G401.6 (cell line): Measurements from ENCODE around the gene NNMT.
"Not testable (repeated sequence)": the region's sequence is repeated elsewhere in the genome, so short reads cannot be mapped to it uniquely, and the experiment has no call there.

Experiments used
- FAIRE-seq: peaks from 2 replicates; lab custom pipeline; 2012; peaks lifted over from hg19 to GRCh38; lab: Jason Lieb, UNC

Gene NNMT

DNA sequence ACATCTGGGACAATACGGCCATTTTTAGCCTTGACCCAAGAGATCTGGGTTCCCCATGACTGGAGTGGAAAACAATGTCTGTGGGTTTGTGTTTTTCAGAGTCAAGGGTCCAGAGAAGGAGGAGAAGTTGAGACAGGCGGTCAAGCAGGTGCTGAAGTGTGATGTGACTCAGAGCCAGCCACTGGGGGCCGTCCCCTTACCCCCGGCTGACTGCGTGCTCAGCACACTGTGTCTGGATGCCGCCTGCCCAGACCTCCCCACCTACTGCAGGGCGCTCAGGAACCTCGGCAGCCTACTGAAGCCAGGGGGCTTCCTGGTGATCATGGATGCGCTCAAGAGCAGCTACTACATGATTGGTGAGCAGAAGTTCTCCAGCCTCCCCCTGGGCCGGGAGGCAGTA, 15.7 kb downstream of the NNMT start:
- no peak for FAIRE-seq

DNA sequence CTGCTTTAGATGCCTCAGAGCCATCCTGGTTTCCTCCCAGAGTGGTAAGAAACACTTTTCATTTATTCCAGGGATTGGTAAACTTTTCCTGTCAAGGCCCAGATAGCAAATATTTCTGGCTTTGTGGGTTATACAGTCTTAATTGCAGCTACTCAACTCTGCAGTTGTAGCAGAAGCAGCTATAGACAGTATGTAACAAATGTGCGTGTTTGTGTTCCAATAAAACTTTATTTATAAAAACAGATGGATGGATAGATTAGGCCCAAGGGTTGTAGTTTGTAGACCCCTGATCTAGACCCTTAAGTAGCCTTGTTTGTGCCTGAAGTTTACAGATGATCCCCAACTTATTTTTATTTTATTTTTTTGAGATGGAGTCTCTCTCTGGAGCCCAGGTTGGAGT, 17.9 kb downstream of the NNMT start:
- no peak for FAIRE-seq

DNA sequence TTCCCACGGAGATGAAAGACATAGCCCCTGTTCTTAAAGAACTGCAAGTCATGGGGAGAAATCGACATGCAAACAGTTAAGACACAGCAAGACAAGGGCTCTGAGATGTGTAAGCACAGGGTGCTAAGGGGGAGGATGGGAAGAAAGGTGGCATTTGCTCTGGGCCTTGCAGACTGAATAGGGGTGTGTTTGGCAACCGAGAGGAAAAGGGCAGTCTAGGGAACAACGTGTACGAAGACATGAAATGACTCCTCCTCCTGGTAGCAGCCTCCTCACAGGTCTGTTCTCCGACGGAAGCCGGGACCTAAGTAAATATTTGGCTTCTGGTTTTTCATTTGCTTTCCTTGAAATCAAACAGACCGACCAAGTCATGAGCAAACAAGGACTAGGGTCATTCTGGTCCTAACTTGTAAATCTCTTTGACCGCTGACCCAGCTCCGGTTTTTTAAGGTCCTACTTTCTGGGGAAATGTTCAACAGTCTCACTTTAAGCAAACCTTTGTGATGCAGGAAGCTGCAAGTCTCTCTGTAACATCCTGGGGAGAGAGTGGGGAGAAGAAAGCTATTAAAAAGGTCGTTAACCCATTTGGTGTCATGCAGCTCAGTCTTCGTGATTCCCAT, 19.7 kb downstream of the NNMT start:
- FAIRE-seq = no peak

DNA sequence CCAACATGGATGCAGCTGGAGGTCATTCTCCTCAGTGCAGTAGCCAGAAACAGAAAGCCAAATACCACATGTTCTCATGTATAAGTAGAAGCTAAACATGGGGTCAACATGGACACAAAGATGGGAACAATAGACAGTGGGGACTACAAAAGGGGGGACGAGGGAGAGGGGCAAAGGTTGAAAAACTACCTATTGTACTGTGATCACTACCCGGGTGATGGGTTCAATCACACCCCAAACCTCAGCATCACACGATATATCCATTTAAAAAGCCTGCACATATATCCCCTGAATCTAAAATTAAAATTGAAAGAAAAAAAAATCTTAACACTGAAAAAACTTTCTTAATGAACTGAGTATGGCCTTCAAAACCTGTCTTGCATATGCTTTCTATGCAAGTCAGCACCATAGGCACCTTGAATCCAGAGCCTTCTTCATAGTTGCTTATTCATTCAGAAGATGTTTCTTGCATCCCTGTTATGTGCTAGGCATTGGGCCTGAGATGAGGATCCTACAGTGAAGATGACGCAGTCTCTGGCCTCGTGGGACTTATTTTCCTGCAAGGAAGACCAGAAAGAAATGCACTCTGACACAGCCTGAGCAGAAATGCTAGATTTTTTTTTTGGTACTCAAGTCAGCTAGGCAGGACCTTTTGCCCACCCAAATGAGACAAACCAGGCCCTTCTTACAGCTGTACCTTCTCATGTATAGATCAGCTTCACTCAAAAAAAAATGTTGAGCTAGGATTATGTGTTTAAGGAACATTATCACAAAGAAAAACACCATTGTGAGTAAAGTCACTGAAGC, 21.0 kb downstream of the NNMT start:
- no peak for FAIRE-seq

DNA sequence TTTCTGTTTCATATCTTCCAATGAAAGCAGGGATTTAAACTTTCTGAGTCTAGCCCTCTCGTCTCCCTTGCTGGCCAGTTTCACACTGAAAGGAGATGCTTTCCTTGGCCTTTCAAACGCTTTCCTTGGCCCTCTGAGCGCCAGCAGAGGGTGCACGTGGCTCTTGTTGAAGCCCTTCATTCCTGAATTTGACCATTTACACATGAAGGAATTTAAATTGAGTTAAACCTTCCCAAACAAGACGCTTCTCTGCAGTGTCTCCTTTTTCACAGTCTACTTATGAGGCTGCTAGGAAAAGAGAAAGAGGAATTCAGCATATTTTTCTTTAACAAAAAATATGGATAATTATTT, 21.6 kb downstream of the NNMT start:
- FAIRE-seq = no peak

DNA sequence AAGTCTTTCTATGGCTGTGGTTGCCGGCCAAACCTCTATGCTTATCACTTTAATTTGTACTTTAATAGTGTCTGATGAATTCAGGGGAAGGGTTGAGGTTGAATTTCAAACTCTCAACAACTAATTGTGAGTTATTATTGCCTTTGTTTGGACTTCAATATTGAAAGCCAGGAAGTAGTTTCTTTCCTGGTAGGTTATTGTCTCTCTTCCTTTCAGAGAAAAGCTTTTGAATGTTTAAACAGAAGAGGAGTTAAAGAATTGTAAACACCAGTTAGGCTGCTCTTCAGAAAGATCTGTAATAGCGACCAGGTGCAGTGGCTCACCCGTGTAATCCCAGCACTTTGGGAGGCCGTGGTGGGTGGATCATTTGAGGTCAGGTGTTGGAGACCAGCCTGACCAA, 22.2 kb downstream of the NNMT start:
- FAIRE-seq = no peak

DNA sequence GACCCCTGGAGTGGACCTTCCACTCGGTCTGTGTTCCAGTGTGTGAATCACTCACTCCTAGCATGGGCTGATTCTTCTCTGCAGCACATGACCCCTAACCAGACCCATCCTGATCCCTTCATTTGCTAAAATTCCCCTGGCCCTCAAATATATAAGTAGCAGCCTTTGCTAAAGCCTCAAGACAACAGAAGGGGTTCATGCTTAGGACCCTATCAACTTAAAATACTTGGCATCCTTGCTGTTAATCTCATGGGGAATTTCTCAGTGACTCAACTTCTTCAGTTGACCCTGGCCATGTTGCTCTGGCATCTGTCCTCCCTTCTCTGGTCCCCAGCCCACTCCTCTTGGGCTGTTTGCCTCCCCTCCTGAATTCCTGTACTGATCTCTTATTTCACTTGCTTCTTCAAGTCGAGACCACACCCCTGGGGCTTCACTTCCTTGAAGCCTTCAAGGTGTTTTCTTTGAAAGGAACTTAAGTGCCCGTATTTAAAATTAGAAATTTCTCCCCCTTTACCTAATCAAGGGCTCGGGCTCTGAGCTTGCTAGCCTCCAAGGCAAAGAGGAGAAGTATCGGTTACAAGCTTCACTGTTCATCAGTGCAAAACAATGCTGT, 23.6 kb downstream of the NNMT start:
- FAIRE-seq = no peak

DNA sequence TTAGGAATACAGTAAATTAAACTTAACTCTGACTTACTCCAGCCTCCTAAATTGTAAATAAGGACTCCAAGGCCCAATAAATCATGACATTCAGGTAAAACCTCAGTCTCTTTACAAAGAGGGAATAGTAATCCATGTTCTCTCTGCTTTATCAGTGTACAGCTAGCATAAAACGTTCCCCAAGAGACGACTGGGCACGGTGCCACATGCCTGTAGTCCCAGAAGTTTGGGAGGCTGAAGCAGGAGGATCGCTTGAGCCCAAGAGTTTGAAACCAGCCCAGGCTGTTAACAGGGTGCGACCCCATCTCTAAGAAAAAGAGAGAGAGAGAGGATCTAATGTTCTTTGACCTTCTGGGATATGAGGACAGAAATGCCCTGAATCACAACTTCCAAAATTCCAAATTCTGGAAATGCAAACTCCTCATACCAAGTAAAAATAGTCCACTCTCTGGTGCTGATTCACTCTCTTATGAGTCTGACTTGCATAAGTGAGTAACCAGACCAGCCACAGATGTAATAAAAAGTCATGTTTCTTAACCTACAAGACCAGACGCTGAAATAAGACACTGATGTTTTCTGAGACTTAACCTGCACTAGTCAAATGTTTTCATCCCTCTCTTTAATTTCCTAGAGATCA, 25.5 kb downstream of the NNMT start:
- FAIRE-seq = no peak

DNA sequence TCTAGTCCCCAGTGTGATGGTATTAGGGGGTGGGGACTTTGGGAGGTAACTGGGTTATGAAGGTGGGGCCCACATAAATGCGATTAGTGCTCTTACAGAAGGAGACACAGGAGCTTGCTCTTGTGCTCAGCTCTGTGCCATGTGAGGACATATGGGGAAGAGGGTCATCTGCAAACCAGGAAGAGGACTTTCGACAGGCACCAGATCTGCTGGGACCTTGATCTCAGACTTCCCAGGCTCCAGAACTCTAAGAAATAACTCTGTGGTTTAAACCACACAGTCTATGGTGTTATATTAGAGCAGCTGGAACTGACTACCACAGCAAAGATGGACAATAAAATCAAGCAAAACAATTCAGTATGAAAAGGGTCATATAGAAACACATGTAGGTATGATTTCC, 26.7 kb downstream of the NNMT start:
- FAIRE-seq = no peak

DNA sequence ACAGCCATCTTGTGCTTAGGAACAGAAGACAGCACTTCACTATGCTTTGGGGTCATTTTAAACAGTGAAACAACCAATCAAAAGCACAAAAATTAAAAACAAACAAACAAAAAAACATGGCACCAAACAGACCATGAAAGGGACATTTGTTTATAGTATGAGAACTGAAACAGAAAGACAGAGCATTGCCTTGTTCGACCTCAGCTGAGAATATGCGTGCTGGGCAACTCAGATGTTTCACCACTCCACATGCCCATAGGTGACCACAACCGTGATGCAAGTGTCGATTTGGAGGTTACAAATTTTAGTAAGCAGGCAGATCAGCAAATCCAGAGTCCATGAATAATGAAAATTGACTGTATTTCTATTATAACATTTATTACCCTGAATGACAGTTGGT, 30.0 kb downstream of the NNMT start:
- FAIRE-seq = no peak

DNA sequence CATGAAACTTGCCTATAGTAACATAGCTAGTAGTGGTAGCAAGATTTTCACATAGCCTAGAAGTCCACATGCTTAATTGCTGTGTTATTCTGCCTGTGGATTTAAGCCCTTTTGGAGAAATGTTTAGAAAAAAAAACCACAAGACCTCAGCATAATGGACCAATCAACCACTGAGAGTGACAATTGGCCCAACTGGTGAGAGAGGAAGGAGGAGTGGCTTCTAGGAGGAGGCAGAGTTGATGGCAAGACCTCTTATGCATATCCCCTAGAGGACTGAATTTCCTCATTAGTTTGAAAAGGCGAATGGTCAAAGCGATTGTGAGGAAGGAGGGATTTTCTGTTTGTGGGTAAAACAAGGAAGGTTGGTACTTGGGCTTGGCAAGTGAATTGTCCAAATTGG, 30.6 kb downstream of the NNMT start:
- no peak for FAIRE-seq

DNA sequence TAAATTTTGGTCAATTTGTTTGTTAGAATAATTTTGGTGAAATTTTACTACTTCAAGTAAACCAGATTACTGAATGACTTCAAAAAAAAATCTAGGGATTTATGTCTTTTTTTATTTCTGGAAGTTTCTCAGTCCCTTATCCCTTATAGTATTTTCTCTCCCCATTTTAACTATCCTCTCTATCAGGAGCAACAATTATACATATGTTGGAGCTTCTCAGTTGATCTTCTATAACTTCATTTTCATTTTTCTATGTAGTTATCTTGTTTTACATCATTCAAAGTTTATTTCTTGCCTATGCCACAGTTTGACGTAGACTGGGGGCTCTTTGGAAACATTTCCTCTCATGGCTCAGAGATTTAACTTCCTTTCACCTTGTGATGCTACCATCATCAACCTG, 34.2 kb downstream of the NNMT start:
- no peak for FAIRE-seq

DNA sequence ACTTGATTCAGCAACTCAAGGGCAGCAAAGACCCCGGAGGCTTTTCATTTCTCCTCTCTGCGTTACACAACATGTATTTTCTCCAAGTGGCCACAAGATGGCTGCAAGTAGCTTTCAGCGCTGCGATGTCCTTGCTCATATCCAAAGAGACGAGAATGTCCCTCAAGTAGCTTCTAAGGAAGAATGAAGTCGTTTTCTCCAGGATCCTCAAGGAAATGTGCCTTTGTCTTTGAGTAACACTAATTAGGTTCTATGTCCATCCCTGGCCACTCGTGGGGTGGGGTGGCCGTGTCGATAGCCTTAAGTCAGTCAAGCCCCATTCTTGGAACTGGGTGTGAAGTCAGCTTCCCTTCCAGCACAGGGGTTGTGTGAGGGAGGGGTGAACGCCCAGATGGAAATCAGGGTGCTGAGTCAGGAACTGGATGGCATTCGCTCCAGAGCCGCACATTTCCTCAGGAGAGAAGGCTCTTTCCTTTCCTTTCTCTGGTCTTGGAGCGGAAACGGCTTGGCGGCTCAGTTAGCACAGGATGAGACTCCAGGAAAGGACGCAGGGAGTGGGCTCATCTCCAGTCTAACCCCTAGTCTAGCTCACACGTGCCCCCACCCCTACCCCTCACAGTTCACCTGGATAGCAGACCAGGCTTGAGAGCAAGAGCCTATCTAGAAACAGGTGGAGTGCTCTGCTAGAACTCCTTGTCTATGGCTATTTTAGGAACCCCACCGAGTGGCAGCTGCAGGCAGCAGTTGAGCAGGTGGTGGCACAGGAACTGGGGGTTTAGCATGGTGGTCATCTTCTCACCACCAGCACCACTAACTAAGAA, 44.3 kb downstream of the NNMT start:
- peak; percentile 61 for FAIRE-seq

DNA sequence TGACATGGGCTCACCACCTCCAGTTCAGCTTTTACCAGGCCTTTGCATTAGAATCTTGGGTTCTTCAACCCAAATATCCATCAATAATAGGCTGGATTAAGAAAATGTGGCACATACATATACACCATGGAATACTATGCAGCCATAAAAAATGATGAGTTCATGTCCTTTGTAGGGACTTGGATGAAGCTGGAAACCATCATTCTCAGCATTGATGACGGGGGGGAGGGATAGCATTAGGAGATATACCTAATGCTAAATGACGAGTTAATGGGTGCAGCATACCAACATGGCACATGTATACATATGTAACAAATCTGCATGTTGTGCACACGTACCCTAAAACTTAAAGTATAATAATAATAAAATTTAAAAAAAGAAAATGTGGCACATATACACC, 45.5 kb downstream of the NNMT start:
- not testable (repeated sequence) for FAIRE-seq

DNA sequence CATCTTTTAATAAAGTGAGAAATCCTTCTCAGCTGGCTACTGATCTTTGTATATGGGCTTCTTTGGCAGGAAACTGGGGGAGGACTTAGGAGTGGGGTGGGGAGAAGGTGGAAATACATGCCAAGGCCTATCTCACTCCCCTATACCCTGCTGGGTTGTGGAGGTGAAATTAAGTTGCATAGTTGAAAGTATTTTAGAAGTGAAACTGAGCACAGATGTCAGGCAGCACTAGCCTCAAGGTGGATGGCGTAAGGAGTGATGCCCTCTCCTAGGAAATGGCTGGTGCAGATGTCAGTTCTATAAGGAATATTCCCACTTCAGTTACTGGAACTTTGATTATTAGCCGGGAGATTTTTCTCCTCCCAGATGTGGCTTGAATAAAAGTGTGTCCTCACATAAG, 46.3 kb downstream of the NNMT start:
- FAIRE-seq = no peak

DNA sequence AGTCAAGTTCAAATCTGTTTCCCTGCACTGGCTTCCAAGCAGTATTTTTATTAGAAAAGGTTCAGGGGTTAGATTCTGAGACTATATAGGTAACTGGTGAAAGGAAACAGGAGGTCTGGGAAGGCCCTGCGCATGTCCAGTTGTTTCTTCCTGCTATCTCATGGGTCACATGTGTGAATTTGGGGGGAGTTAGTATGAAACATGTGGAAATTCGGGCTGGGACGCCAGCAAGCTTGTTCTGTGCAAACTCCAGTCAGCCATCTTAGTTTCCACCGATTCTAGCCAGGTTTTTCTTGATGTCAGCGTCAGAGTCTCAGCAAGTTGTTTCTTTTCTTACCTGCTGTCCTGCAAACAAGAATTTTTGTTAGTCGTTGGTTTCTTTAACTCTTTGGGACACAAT, 46.8 kb downstream of the NNMT start:
- no peak for FAIRE-seq

DNA sequence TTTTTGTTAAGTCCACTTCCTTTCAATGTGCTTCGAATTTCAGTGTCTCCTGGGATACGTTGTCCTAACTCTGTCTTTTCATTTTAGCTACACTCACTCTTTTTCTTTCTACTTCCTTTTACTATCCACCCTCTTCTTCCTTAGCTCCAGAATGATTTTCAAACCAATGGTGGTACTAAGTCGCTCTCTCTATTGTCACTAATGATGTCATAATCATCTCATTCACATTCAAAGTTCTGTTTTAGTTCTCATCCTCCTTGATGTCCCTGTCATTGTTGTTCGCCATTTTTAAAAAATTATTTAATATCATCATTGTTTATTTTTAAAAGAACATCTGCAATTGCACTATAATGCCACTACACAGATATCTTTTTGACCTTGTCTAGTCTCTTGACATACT, 47.3 kb downstream of the NNMT start:
- FAIRE-seq = no peak

DNA sequence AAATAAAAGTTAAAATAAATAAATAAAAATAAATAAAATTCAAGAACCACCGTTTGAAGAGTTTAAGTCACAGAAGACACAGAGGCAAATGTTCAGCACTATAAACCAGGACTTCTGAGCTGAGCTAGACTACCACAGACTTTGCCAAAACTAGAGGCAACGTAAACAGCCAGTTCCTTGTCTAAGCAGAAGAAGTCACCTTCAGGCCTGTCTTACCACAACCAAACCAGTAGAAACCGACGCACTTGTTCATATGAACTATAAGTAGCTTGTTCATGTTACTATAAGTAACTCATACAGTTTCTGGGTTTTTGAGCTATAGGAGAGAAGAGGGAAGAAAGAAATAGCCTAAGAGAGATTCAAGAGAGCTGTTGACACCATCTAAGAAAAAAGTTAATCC, 48.3 kb downstream of the NNMT start:
- FAIRE-seq = no peak

DNA sequence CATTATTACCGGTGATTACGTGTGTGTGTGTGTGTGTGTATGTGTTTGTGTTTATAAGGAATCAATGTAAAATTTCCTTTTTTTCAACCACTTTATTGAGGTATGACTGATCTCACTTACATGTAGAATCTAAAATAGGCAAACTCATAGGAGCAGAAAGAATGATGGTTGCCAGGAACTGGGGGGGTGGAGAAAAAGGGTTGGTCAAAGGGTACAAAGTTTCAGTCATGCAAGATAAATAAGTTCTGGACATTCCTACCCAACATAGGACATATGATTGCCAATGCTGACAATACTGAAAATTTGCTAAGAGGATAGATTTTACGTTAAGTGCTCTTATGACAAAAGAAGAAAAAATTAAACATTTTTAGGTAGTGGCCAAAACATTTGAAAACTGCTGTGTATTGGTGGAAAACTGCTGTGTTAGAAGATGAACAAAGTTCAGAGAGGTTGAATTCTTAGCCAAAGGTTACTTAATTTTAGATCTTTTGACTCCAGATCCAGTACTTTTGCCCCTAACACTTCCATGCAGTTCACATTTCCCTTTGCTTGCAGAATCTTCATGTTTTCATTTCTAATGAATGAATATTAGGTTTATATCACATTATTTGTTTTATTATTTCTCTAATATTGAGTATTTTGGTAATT, 49.5 kb downstream of the NNMT start:
- FAIRE-seq = no peak

DNA sequence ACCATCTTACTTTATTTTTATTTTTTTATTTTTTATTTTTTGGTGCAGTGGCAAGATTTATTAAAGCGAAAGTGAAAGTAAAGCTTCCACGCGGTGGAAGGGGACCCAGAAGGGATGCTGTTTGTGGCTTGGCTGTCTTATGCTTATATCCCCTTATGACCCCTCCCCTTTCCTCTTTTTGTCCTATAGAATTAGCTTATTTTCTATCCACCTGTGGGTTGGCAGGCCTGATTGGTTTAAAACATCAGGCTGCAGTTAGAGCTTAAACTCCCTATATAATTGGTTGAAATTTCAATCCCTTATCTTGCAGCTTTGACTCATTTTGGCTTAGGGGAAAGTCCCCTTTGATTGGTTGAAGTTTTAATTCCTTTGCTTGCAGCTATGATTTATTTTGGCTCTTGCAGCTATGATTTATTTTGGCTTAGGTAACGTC, 50.5 kb downstream of the NNMT start:
- FAIRE-seq = no peak

DNA sequence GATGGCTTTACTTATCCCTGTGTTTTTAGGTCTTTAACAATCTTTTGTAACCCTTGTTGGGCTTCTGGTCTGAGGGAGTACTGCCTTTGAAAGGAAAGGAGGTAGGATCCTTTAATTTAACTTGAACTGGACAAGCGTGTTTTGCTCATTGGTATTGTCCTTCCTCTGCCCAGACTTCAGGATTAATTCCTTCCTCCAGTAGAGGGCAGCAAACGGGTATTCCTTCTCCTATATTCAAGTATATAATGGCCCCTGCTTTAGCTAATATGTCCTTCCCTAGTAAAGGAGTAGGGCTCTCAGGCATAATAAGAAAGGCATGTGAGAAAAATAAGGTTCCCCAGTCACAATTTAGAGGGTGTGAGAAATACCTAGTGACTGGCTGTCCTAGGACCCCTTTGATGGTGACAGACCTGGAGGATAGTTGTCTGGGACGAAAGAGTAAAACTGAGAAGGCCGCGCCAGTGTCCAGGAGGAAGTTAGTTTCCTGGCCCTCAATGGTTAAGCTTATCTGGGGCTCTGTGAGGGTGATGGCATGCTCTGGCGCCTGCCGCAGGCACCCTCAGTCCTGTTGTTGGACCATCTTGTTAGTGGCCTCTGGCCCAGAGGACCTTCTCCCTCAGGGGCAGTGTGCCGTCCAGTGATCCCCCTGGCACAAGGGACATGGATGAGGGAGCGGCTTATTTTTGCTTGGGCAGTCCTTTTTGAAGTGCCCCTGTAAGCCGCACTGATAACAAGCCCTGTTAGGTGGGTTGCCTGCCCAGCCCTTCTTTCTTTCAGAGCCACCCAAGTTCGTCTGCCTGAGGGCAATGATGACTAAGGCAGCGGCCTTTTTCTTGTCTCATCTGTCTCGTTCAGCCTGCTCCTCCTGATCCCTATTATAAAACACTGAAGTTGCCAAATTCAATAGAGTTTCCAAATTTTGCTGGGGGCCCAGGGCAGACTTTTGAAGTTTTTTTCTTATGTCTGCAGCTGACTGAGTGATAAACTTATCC, 52.3 kb downstream of the NNMT start:
- peak; percentile 69 for FAIRE-seq
